Osteoblast (primary cell): ENCODE measurements around the gene KNDC1. TPM values are rescaled to one million over a fixed set of nuclear protein-coding genes. Genes with fewer than 3 reads are reported as not detected.

Experiments used
- DNase-seq: peaks from one replicate; pipeline ENCODE4 v3.0.0; 2011; ENCODE audit warnings: low spot score, mixed read lengths; ENCODE audit not compliant: insufficient read length; ENCODE audit errors: missing footprints
- H2AFZ ChIP-seq: 2 replicates; pipeline ENCODE4 v1.6.0; 2011; ENCODE audit warnings: mild to moderate bottlenecking, low read length
- H3K27ac ChIP-seq: 2 replicates; pipeline ENCODE4 v1.5.1; 2011; ENCODE audit warnings: mild to moderate bottlenecking, low read depth, low read length, moderate library complexity
- H3K27me3 ChIP-seq: 2 replicates; pipeline ENCODE4 v1.6.0; 2012; ENCODE audit warnings: mild to moderate bottlenecking, control low read depth, inconsistent platforms, low read length, moderate library complexity; ENCODE audit not compliant: insufficient read depth
- H3K36me3 ChIP-seq: 2 replicates; pipeline ENCODE4 v1.5.1; 2011; ENCODE audit warnings: mild to moderate bottlenecking, low read length, control low read depth, moderate library complexity; ENCODE audit not compliant: insufficient read depth
- H3K4me1 ChIP-seq: 2 replicates; pipeline ENCODE4 v1.5.1; 2011; ENCODE audit warnings: mild to moderate bottlenecking, low read length, control low read depth, moderate library complexity; ENCODE audit not compliant: insufficient read depth
- H3K4me2 ChIP-seq: 2 replicates; pipeline ENCODE4 v1.6.0; 2011; ENCODE audit warnings: mild to moderate bottlenecking, low read length; ENCODE audit not compliant: insufficient read depth
- H3K4me3 ChIP-seq: fragments of 200-600 bp; sonication (generic); 3 replicates; pipeline ENCODE4 v1.5.1; 2012; ENCODE audit warnings: mild to moderate bottlenecking, low read length, inconsistent platforms; ENCODE audit not compliant: insufficient read depth
- H3K79me2 ChIP-seq: 2 replicates; pipeline ENCODE4 v1.6.0; 2012; ENCODE audit warnings: mild to moderate bottlenecking, low read length, control low read depth, inconsistent platforms; ENCODE audit not compliant: insufficient read depth
- H3K9me3 ChIP-seq: 2 replicates; pipeline ENCODE4 v1.5.1; 2011; ENCODE audit warnings: low read depth, low read length, control low read depth
- H4K20me1 ChIP-seq: 2 replicates; pipeline ENCODE4 v1.6.0; 2012; ENCODE audit warnings: mild to moderate bottlenecking, low read length, control low read depth; ENCODE audit not compliant: insufficient read depth
- total RNA-seq: library from RNA; depleted of rRNA; stranded (reverse); fragments of >200 nt; gene quantifications from 2 replicates; pipeline ENCODE4 v1.2.3, GENCODE V29; 2012
- TF ChIP-seq, protein P1 (sequence below): IDR thresholded peaks from 2 replicates; pipeline ENCODE4 v1.5.1; 2011; ENCODE audit warnings: mild to moderate bottlenecking, low read depth, low read length, moderate library complexity; ENCODE audit errors: extremely low read depth

Gene KNDC1
- total RNA-seq, 1 donor = not detected

DNA sequence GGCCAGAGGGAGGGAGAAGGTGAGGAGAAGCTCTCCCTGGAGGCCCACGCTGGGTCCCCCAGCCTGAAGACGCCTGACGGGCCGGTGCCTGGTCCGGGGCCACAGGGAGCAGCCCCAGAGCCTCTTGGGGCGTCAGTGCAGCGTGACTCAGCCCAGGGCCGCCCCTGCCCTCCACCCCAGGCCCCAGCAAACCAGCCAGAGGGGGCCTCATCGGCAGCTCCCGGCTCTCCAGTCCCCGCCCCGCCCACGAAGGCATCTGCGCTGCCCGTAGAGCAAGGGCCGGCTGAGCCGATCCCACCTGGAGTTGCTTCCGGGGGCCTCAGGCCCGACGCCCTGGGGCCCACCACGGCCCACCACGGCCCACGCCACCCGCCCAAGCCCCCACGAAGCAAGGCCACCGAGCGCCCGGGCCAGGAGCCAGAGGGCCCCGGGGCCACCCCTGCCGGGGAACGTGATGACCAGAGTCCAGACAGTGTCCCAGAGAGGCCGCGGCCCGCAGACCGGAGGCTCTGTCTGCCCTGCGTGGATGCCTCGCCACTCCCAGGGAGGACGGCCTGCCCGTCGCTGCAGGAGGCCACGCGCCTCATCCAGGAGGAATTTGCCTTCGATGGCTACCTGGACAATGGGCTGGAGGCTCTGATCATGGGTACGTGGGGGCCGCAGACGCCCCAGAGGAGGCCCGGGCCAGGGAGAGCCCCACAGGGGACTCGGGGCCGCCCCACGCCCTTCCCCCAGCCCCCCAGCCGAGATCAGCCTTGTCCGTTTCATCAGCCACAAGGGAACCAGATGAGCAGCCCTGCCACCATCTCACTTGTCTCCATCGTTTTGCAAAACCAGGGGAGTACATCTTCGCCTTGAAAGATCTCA is 38.8 kb downstream of the KNDC1 start:
- H2AFZ ChIP-seq = no peak overlapping the region
- H3K4me3 ChIP-seq = no peak overlapping the region
- H3K4me2 ChIP-seq = no peak overlapping the region
- H3K27me3 ChIP-seq = no peaks in the 10 kb centered on the region
- no peaks in the 10 kb centered on the region for H3K79me2 ChIP-seq
- TF ChIP-seq, protein P1, sequence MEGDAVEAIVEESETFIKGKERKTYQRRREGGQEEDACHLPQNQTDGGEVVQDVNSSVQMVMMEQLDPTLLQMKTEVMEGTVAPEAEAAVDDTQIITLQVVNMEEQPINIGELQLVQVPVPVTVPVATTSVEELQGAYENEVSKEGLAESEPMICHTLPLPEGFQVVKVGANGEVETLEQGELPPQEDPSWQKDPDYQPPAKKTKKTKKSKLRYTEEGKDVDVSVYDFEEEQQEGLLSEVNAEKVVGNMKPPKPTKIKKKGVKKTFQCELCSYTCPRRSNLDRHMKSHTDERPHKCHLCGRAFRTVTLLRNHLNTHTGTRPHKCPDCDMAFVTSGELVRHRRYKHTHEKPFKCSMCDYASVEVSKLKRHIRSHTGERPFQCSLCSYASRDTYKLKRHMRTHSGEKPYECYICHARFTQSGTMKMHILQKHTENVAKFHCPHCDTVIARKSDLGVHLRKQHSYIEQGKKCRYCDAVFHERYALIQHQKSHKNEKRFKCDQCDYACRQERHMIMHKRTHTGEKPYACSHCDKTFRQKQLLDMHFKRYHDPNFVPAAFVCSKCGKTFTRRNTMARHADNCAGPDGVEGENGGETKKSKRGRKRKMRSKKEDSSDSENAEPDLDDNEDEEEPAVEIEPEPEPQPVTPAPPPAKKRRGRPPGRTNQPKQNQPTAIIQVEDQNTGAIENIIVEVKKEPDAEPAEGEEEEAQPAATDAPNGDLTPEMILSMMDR = no peak
- no peaks in the 10 kb centered on the region for H3K9me3 ChIP-seq
- no peaks in the 10 kb centered on the region for H4K20me1 ChIP-seq
- no peaks in the 10 kb centered on the region for H3K4me1 ChIP-seq
- DNase-seq = no peak
- no peak overlapping the region for H3K27ac ChIP-seq
- no peaks in the 10 kb centered on the region for H3K36me3 ChIP-seq

- Histone ChIP-seq H3K27ac (no peak overlapping the region), H3K9me3 (no peaks in the 10 kb centered on the region), H2AFZ (no peak overlapping the region), H3K36me3 (no peaks in the 10 kb centered on the region), H4K20me1 (no peaks in the 10 kb centered on the region), H3K79me2 (no peaks in the 10 kb centered on the region), H3K4me3 (no peak overlapping the region), H3K4me2 (no peak overlapping the region), H3K4me1 (no peaks in the 10 kb centered on the region), H3K27me3 (no peaks in the 10 kb centered on the region)
- TF ChIP-seq, protein P1 = no peak
- DNase-seq = no peak
Measured at GRCh38 chr10:133199488-133199885, 39.5 kb downstream of the KNDC1 start.

DNA sequence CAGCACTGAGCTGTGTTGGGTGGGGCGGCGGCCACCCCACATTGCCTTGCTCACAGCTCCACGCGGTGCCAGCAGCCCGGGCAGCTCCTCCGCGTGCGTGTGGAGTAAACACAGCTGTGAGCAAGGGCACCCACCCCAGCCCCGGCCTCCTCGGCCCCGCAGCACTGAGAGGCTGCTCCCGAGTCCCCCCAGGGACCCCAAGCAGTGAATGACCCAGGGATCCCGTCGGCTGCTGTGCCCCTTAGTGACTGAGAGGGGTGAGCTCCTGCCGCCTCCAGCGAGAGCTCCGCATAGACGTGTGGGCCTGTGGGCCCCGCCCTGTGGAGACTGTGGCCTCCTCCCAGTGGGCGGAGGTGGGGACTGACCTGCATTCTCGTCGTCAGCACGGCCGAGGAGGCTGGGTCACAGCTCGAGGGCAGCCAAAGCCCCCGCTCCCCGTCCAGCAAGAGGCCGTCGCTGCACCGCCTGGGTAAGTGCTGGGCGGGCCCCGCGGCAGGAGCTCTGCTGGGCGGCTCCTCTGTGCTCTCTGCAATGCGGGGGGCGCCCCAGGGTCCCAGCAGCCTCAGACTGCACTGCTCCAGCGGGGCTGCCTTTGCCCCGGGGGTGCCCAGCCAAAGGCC is 40.1 kb downstream of the KNDC1 start:
- H3K79me2 ChIP-seq = no peaks in the 10 kb centered on the region
- no peaks in the 10 kb centered on the region for H4K20me1 ChIP-seq
- no peaks in the 10 kb centered on the region for H3K36me3 ChIP-seq

More for the DNA sequence above, 40.1 kb downstream of the KNDC1 start:
- Histone ChIP-seq H3K4me2 (no peak overlapping the region), H3K4me1 (no peaks in the 10 kb centered on the region), H3K4me3 (no peak overlapping the region), H2AFZ (no peak overlapping the region), H3K27ac (no peak overlapping the region), H3K9me3 (no peaks in the 10 kb centered on the region), H3K27me3 (no peaks in the 10 kb centered on the region)
- TF ChIP-seq, protein P1 = no peak
- no peak for DNase-seq
